ENCODE results near the gene GINS2.

- TF ChIP-seq, protein P1, sequence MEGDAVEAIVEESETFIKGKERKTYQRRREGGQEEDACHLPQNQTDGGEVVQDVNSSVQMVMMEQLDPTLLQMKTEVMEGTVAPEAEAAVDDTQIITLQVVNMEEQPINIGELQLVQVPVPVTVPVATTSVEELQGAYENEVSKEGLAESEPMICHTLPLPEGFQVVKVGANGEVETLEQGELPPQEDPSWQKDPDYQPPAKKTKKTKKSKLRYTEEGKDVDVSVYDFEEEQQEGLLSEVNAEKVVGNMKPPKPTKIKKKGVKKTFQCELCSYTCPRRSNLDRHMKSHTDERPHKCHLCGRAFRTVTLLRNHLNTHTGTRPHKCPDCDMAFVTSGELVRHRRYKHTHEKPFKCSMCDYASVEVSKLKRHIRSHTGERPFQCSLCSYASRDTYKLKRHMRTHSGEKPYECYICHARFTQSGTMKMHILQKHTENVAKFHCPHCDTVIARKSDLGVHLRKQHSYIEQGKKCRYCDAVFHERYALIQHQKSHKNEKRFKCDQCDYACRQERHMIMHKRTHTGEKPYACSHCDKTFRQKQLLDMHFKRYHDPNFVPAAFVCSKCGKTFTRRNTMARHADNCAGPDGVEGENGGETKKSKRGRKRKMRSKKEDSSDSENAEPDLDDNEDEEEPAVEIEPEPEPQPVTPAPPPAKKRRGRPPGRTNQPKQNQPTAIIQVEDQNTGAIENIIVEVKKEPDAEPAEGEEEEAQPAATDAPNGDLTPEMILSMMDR (IDR thresholded peaks at IDR 0.05 in 2 of 3, conservative IDR thresholded peaks at IDR 0.05 in 1 of 3; ENCODE audit: borderline replicate concordance in 1 of 3, insufficient read depth in 1 of 3, low read depth in 2 of 3, low read length in 2 of 3), result no peak
- TF ChIP-seq EZH2 (IDR thresholded peaks at IDR 0.05) (no peak), ZFX (IDR thresholded peaks at IDR 0.05) (no peak)
- TF ChIP-seq, protein P2, sequence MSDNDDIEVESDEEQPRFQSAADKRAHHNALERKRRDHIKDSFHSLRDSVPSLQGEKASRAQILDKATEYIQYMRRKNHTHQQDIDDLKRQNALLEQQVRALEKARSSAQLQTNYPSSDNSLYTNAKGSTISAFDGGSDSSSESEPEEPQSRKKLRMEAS (IDR thresholded peaks at IDR 0.05), result no peak
Measured at GRCh38 chr16:85720302-85720637, 31.5 kb upstream of the GINS2 start.
